Activated CD8-positive, alpha-beta memory T cell treated with anti-CD3 and anti-CD28 coated beads for 48 hours (primary cell): ENCODE measurements around the gene ARHGAP40.
A peak's percentile ranks its signal among the peaks of the same experiment; 100 is the strongest.

Source experiments
- DNase-seq, 3 experiments: peaks; one replicate each; pipeline ENCODE4 v3.0.0-alpha.2; 2020; ENCODE audit warnings: low read depth in 2 of 3, low spot score in 2 of 3

Gene ARHGAP40

GRCh38 chr20:38617011-38617829 lies 15.6 kb downstream of the ARHGAP40 start:
- no peak for DNase-seq

- DNase-seq, result no peak
Measured at GRCh38 chr20:38617830-38618196, 16.2 kb downstream of the ARHGAP40 start.

GRCh38 chr20:38620441-38620840 lies 18.8 kb downstream of the ARHGAP40 start:
- DNase-seq, result no peak

- no peak for DNase-seq
Measured at GRCh38 chr20:38623061-38623460, 21.5 kb downstream of the ARHGAP40 start.

GRCh38 chr20:38624084-38624483 lies 22.5 kb downstream of the ARHGAP40 start:
- DNase-seq, result no peak

GRCh38 chr20:38625896-38626295 lies 24.3 kb downstream of the ARHGAP40 start:
- no peak for DNase-seq

GRCh38 chr20:38626921-38627659 lies 25.5 kb downstream of the ARHGAP40 start:
- DNase-seq, result no peak

GRCh38 chr20:38628580-38629470 lies 27.2 kb downstream of the ARHGAP40 start:
- DNase-seq, result no peak

- no peak for DNase-seq
Measured at GRCh38 chr20:38629979-38630378, 28.4 kb downstream of the ARHGAP40 start.

- no peak for DNase-seq
Measured at GRCh38 chr20:38630727-38631126, 29.1 kb downstream of the ARHGAP40 start.

GRCh38 chr20:38631155-38632022 lies 29.8 kb downstream of the ARHGAP40 start:
- no peak for DNase-seq

GRCh38 chr20:38633577-38634093 lies 32.0 kb downstream of the ARHGAP40 start:
- peak; percentile 19 to 48 (median 36) for DNase-seq

GRCh38 chr20:38635721-38636288 lies 34.2 kb downstream of the ARHGAP40 start:
- DNase-seq, result no peak

- DNase-seq, result no peak
Measured at GRCh38 chr20:38640521-38640920, 38.9 kb downstream of the ARHGAP40 start.

- no peak for DNase-seq
Measured at GRCh38 chr20:38642498-38642897, 40.9 kb downstream of the ARHGAP40 start.

- DNase-seq, result no peak
Measured at GRCh38 chr20:38644588-38645260, 43.1 kb downstream of the ARHGAP40 start.

GRCh38 chr20:38645351-38645750 lies 43.7 kb downstream of the ARHGAP40 start:
- no peak for DNase-seq

GRCh38 chr20:38645980-38646858 lies 44.6 kb downstream of the ARHGAP40 start:
- DNase-seq, result peak; percentile 76 to 93 (median 91)
